NCI-H2081 treated with DMSO at 0.1 percent for 48 hours (cell line): Measurements from ENCODE around the gene TRIM60.
"Not testable (repeated sequence)": the region's sequence is repeated elsewhere in the genome, so short reads cannot be mapped to it uniquely, and the experiment has no call there.

ENCODE experiments used
- DNase-seq: peaks from one replicate; lab custom pipeline; 2025; lab: John Stamatoyannopoulos, UW

Gene TRIM60

GRCh38 chr4:165053645-165054044 lies 21.8 kb downstream of the TRIM60 start, which contains the start of gene TRIM75:
Gene TRIM75 (plus strand): TSS chr4:165053866. CDS start chr4:165059148, 5,282 bp downstream.
- DNase-seq: no peak

GRCh38 chr4:165055601-165056000 lies 23.8 kb downstream of the TRIM60 start:
- DNase-seq: no peak

- DNase-seq: no peak
Measured at GRCh38 chr4:165058666-165059065, 26.9 kb downstream of the TRIM60 start.

- DNase-seq: no peak
Measured at GRCh38 chr4:165059386-165059785, 27.6 kb downstream of the TRIM60 start.

GRCh38 chr4:165060938-165061337 lies 29.1 kb downstream of the TRIM60 start:
- DNase-seq: no peak

- DNase-seq: no peak
Measured at GRCh38 chr4:165070560-165070959, 38.8 kb downstream of the TRIM60 start.

GRCh38 chr4:165073346-165073745 lies 41.5 kb downstream of the TRIM60 start:
- not testable (repeated sequence) for DNase-seq

- no peak for DNase-seq
Measured at GRCh38 chr4:165077034-165077578, 45.3 kb downstream of the TRIM60 start.

- peak; percentile 2 for DNase-seq
Measured at GRCh38 chr4:165079476-165079875, 47.7 kb downstream of the TRIM60 start.

- DNase-seq: not testable (repeated sequence)
Measured at GRCh38 chr4:165084787-165085186, 53.0 kb downstream of the TRIM60 start.

- no peak for DNase-seq
Measured at GRCh38 chr4:165085946-165086345, 54.1 kb downstream of the TRIM60 start.

- DNase-seq: no peak
Measured at GRCh38 chr4:165088366-165088765, 56.6 kb downstream of the TRIM60 start.
